ENCODE measurements around the gene CDK2.

DNA sequence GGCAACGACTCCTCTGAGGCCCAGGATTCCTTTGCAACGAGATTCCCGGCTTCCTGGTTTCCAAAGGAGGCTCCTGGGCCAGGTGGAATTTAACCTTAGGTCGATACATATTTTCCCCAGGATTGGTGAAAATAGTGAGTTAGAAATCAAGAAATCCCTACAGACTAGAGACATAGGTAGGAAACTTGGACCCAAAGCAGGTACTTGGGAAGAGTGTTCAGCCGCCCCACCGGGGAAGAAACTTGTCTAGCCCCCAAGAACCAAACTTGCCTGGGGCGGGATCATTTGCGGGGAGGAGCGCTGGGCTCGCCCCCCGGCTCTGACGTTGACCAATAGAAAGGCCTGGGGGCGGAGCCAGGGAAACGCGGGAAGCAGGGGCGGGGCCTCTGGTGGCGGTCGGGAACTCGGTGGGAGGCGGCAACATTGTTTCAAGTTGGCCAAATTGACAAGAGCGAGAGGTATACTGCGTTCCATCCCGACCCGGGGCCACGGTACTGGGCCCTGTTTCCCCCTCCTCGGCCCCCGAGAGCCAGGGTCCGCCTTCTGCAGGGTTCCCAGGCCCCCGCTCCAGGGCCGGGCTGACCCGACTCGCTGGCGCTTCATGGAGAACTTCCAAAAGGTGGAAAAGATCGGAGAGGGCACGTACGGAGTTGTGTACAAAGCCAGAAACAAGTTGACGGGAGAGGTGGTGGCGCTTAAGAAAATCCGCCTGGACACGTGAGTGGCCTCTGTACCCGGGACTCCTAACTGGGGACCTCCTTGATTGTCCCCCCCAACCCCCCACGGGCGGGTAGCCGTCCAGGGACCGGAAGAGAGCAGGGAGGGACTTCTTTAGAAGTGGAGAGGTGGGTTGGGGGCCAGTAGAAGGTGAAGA is at the start of gene CDK2:
- TF ChIP-seq, protein P1, sequence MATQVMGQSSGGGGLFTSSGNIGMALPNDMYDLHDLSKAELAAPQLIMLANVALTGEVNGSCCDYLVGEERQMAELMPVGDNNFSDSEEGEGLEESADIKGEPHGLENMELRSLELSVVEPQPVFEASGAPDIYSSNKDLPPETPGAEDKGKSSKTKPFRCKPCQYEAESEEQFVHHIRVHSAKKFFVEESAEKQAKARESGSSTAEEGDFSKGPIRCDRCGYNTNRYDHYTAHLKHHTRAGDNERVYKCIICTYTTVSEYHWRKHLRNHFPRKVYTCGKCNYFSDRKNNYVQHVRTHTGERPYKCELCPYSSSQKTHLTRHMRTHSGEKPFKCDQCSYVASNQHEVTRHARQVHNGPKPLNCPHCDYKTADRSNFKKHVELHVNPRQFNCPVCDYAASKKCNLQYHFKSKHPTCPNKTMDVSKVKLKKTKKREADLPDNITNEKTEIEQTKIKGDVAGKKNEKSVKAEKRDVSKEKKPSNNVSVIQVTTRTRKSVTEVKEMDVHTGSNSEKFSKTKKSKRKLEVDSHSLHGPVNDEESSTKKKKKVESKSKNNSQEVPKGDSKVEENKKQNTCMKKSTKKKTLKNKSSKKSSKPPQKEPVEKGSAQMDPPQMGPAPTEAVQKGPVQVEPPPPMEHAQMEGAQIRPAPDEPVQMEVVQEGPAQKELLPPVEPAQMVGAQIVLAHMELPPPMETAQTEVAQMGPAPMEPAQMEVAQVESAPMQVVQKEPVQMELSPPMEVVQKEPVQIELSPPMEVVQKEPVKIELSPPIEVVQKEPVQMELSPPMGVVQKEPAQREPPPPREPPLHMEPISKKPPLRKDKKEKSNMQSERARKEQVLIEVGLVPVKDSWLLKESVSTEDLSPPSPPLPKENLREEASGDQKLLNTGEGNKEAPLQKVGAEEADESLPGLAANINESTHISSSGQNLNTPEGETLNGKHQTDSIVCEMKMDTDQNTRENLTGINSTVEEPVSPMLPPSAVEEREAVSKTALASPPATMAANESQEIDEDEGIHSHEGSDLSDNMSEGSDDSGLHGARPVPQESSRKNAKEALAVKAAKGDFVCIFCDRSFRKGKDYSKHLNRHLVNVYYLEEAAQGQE (IDR thresholded peaks at IDR 0.05; ENCODE audit: insufficient read depth in 1 of 2, low read depth in 2 of 2, low read length in 2 of 2): no peak
- peak; percentile 59 for TF ChIP-seq POLR2AphosphoS5 (IDR thresholded peaks at IDR 0.05; ENCODE audit: low read depth, low read length)

Measured in PFSK-1 (cell line).